Breast epithelium (tissue), 3 donors: ENCODE data around the gene REM1.

Experiments used
- POLR2A ChIP-seq: fragments of 450-650 bp; IDR thresholded peaks from one replicate; pipeline ENCODE4 v1.6.1; 2016; ENCODE audit warnings: antibody characterized with exemption, mild to moderate bottlenecking, moderate library complexity
- POLR2AphosphoS5 ChIP-seq, 3 donors: sonication (generic); formaldehyde crosslinking; IDR thresholded peaks; one replicate each; pipeline ENCODE4 v1.6.1; 2017; ENCODE audit warnings: antibody characterized with exemption in 3 of 3
- TF ChIP-seq, protein P1 (sequence below), 3 donors: fragments of 450-650 bp; IDR thresholded peaks; one replicate each; pipeline ENCODE4 v1.5.1; 2016 to 2017; ENCODE audit warnings: antibody characterized with exemption in 3 of 3, mild to moderate bottlenecking in 3 of 3, moderate library complexity in 3 of 3

DNA sequence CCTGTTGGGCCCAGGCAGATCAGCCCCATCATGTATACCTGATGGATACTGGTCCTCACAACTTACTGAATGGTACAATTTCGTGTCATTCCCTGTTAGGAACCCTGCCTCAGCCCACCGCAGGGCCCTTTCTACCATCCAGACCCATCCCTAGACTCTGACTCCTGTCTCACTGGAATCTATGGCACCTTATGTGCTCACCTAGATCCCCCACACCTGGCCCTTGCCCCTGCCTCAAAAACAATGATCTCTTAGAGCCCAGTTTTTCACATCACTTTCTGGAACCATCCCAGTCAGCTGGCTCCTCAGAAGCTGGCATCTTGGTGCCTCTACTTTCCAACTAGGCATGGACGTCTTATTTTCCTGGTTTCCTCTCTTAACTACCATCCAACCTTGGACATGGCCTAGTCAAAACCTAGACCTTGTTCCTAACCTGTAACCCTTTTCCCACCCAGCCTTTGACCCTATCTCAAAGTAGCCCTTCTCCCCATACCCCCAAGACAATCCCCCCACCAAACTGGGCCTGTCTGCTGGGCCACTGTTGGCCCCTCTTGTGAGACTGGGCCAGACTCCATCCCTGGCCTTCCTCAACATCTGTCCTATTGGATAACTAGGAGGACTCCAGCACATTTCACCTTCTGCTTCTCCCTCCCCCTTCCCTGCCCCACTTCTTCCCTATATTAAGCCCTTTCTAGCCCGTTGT lies 40.1 kb downstream of the REM1 start:
- TF ChIP-seq, protein P1, sequence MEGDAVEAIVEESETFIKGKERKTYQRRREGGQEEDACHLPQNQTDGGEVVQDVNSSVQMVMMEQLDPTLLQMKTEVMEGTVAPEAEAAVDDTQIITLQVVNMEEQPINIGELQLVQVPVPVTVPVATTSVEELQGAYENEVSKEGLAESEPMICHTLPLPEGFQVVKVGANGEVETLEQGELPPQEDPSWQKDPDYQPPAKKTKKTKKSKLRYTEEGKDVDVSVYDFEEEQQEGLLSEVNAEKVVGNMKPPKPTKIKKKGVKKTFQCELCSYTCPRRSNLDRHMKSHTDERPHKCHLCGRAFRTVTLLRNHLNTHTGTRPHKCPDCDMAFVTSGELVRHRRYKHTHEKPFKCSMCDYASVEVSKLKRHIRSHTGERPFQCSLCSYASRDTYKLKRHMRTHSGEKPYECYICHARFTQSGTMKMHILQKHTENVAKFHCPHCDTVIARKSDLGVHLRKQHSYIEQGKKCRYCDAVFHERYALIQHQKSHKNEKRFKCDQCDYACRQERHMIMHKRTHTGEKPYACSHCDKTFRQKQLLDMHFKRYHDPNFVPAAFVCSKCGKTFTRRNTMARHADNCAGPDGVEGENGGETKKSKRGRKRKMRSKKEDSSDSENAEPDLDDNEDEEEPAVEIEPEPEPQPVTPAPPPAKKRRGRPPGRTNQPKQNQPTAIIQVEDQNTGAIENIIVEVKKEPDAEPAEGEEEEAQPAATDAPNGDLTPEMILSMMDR (IDR thresholded peaks at IDR 0.05) = no peak
- TF ChIP-seq POLR2A (no peak), POLR2AphosphoS5 (IDR thresholded peaks at IDR 0.05) (no peak)
